Measurements from ENCODE around the gene TCAF1.

TCAF1 gene

DNA sequence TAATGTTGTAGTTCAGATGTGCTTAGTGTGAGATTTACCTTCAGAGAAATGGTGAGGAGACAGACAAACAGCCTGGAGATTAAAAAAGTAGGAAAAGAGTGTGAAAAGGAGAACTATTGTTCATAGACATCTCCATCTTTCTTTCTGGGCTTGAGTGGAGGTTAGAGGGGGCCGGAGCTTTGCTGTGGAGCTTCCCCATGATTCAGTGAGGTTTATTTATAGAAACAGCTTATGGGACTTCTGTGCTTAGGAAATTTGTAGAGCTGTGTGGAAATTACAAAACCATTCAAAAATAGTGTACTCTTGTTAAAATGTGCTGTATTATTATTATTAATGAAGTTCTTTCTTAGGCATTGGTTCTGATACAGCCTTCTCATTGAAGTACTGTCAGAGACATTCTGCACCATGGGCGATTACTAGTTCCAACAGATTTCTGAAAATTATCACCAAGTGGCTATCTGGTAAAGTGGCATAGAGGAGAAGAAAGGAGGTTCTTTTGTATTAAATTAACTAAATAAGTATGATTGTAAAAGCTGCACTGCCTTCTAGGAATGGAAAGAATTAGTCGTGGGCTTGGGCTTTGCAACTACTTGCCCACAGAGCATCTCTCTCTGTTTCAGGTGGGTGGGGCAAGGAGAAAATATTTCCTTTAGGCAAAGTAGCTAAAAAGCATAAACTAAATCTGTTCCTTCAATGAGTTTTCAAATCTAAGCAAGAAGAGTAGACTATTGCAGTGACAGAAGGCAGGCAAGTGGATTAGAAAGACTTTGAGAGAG, 8.7 kb upstream of the TCAF1 start:
- no peak for TF ChIP-seq EZH2phosphoT487 (IDR thresholded peaks at IDR 0.05; ENCODE audit: borderline replicate concordance, low read length)
- TF ChIP-seq, protein P1, sequence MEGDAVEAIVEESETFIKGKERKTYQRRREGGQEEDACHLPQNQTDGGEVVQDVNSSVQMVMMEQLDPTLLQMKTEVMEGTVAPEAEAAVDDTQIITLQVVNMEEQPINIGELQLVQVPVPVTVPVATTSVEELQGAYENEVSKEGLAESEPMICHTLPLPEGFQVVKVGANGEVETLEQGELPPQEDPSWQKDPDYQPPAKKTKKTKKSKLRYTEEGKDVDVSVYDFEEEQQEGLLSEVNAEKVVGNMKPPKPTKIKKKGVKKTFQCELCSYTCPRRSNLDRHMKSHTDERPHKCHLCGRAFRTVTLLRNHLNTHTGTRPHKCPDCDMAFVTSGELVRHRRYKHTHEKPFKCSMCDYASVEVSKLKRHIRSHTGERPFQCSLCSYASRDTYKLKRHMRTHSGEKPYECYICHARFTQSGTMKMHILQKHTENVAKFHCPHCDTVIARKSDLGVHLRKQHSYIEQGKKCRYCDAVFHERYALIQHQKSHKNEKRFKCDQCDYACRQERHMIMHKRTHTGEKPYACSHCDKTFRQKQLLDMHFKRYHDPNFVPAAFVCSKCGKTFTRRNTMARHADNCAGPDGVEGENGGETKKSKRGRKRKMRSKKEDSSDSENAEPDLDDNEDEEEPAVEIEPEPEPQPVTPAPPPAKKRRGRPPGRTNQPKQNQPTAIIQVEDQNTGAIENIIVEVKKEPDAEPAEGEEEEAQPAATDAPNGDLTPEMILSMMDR (IDR thresholded peaks at IDR 0.05; ENCODE audit: low read depth, low read length, poor library complexity, severe bottlenecking) = no peak
- Histone ChIP-seq H3K9me3 (ENCODE audit: control insufficient read depth, insufficient read depth, low read length) (no peaks in the 10 kb centered on the region), H3K79me2 (ENCODE audit: control insufficient read depth, low read length) (no peaks in the 10 kb centered on the region), H3K9me2 (replicated peaks; ENCODE audit: control insufficient read depth, low read length) (no peaks in the 10 kb centered on the region), H3K27me3 (ENCODE audit: control insufficient read depth, low read length) (peaks cover 21% of the 10 kb centered on the region; the same call in 1 of the 2 replicates), H4K20me1 (ENCODE audit: control insufficient read depth, insufficient read depth, low read depth, low read length) (no peaks in the 10 kb centered on the region), H3K27ac (ENCODE audit: low read depth, low read length) (no peak overlapping the region), H3K4me2 (ENCODE audit: low read length) (no peak overlapping the region), H3K36me3 (ENCODE audit: control insufficient read depth, low read length) (no peaks in the 10 kb centered on the region), H3K4me3 (ENCODE audit: low read length) (no peak overlapping the region), H3K4me1 (ENCODE audit: control insufficient read depth, low read length) (no peaks in the 10 kb centered on the region), H3F3A (ENCODE audit: control insufficient read depth, insufficient read depth) (no peaks in the 10 kb centered on the region)

DNA sequence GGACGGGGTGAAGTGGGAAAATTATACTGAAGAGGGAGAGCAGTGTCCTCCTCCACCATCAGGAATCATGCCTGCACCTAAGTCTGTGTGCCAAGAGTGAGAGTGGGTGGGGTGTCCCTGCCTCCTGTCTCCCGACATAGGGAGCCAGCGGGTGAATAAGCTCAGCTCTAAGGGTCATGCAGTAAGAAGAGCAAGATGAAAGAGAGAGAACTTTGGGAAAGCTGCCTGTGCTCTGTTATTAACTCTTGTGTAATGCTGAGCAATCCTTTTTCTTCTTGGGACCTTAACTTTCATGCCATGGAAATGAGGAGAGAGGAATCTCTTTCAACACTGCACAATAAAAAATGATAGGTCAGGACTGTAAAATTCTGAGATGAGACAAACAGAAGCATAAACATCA, 7.9 kb upstream of the TCAF1 start:
- Histone ChIP-seq H3K9me2 (replicated peaks; ENCODE audit: control insufficient read depth, low read length) (no peaks in the 10 kb centered on the region), H3K4me1 (ENCODE audit: control insufficient read depth, low read length) (no peaks in the 10 kb centered on the region), H3K79me2 (ENCODE audit: control insufficient read depth, low read length) (no peaks in the 10 kb centered on the region), H3K4me3 (ENCODE audit: low read length) (no peak overlapping the region), H3F3A (ENCODE audit: control insufficient read depth, insufficient read depth) (no peaks in the 10 kb centered on the region), H3K27ac (ENCODE audit: low read depth, low read length) (no peak overlapping the region), H3K27me3 (ENCODE audit: control insufficient read depth, low read length) (peaks cover 21% of the 10 kb centered on the region; the same call in 1 of the 2 replicates), H4K20me1 (ENCODE audit: control insufficient read depth, insufficient read depth, low read depth, low read length) (no peaks in the 10 kb centered on the region), H3K4me2 (ENCODE audit: low read length) (no peak overlapping the region), H3K9me3 (ENCODE audit: control insufficient read depth, insufficient read depth, low read length) (no peaks in the 10 kb centered on the region), H3K36me3 (ENCODE audit: control insufficient read depth, low read length) (no peaks in the 10 kb centered on the region)
- TF ChIP-seq EZH2phosphoT487 (IDR thresholded peaks at IDR 0.05; ENCODE audit: borderline replicate concordance, low read length) = no peak
- TF ChIP-seq, protein P1 (IDR thresholded peaks at IDR 0.05; ENCODE audit: low read depth, low read length, poor library complexity, severe bottlenecking) = no peak

DNA sequence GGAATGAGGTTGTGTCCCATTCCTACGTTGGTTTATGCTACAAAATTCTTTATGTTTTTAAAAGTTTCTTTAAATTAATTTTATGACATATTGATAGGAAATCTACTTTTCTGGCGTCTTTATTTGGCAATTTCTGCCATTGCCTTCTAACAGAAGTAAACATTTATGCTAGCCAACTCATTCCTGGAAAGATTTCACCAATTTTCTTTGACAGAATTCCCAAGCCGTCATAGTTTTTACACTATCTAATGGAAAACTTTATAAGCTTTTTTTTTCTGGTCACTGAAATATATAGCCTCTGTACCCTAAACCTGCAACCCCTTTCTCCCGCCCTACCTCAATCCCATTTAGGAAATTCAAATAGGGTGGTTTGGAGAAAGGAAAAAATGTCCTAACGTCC, 6.1 kb upstream of the TCAF1 start:
- H3K9me2 ChIP-seq (replicated peaks; ENCODE audit: control insufficient read depth, low read length) = no peaks in the 10 kb centered on the region
- H4K20me1 ChIP-seq (ENCODE audit: control insufficient read depth, insufficient read depth, low read depth, low read length) = no peaks in the 10 kb centered on the region
- no peak overlapping the region for H3K27ac ChIP-seq (ENCODE audit: low read depth, low read length)
- peaks cover 15% of the 10 kb centered on the region; the same call in 1 of the 2 replicates for H3K27me3 ChIP-seq (ENCODE audit: control insufficient read depth, low read length)
- no peak for TF ChIP-seq EZH2phosphoT487 (IDR thresholded peaks at IDR 0.05; ENCODE audit: borderline replicate concordance, low read length)
- TF ChIP-seq, protein P1 (IDR thresholded peaks at IDR 0.05; ENCODE audit: low read depth, low read length, poor library complexity, severe bottlenecking) = no peak
- H3K4me1 ChIP-seq (ENCODE audit: control insufficient read depth, low read length) = no peaks in the 10 kb centered on the region
- no peak overlapping the region for H3K4me2 ChIP-seq (ENCODE audit: low read length)
- H3F3A ChIP-seq (ENCODE audit: control insufficient read depth, insufficient read depth) = no peaks in the 10 kb centered on the region
- no peaks in the 10 kb centered on the region for H3K36me3 ChIP-seq (ENCODE audit: control insufficient read depth, low read length)
- H3K4me3 ChIP-seq (ENCODE audit: low read length) = no peak overlapping the region
- H3K9me3 ChIP-seq (ENCODE audit: control insufficient read depth, insufficient read depth, low read length) = no peaks in the 10 kb centered on the region
- H3K79me2 ChIP-seq (ENCODE audit: control insufficient read depth, low read length) = no peaks in the 10 kb centered on the region
